ENCODE results near the gene SLC30A1. TPM values are rescaled to one million over a fixed set of nuclear protein-coding genes. Genes with fewer than 3 reads are reported as not detected.
"Not testable (repeated sequence)": the region's sequence is repeated elsewhere in the genome, so short reads cannot be mapped to it uniquely, and the experiment has no call there.

The SLC30A1 gene
- total RNA-seq, 1 donor from 2014 or later: 18.2 TPM

- no peaks in the 10 kb centered on the region for H3K27me3 Mint-ChIP-seq (ENCODE audit: low read depth)
- no peak for DNase-seq (ENCODE audit: low spot score)
- H3K27ac Mint-ChIP-seq (ENCODE audit: unreplicated experiment): no peak overlapping the region
- peaks cover 12% of the 10 kb centered on the region for H3K4me1 Mint-ChIP-seq (ENCODE audit: low read depth)
- H3K4me3 Mint-ChIP-seq (ENCODE audit: unreplicated experiment): no peak overlapping the region
- peaks cover 2% of the 10 kb centered on the region for H3K36me3 Mint-ChIP-seq (ENCODE audit: low read depth)
- H3K9me3 Mint-ChIP-seq (ENCODE audit: low read depth): peaks cover 7% of the 10 kb centered on the region
- no peak for TF ChIP-seq CTCF (IDR thresholded peaks at IDR 0.05)
Observed at GRCh38 chr1:211541720-211542477, 37.1 kb downstream of the SLC30A1 start.

GRCh38 chr1:211541278-211541677, 37.7 kb downstream of the SLC30A1 start:
- peaks cover 2% of the 10 kb centered on the region for H3K36me3 Mint-ChIP-seq (ENCODE audit: low read depth)
- peaks cover 7% of the 10 kb centered on the region for H3K9me3 Mint-ChIP-seq (ENCODE audit: low read depth)
- H3K27ac Mint-ChIP-seq (ENCODE audit: unreplicated experiment): no peak overlapping the region
- peaks cover 12% of the 10 kb centered on the region for H3K4me1 Mint-ChIP-seq (ENCODE audit: low read depth)
- no peak for DNase-seq (ENCODE audit: low spot score)
- H3K4me3 Mint-ChIP-seq (ENCODE audit: unreplicated experiment): no peak overlapping the region
- no peak for TF ChIP-seq CTCF (IDR thresholded peaks at IDR 0.05)
- no peaks in the 10 kb centered on the region for H3K27me3 Mint-ChIP-seq (ENCODE audit: low read depth)

- not testable (repeated sequence) for DNase-seq (ENCODE audit: low spot score); H3K27me3 Mint-ChIP-seq (ENCODE audit: low read depth); H3K9me3 Mint-ChIP-seq (ENCODE audit: low read depth); H3K4me3 Mint-ChIP-seq (ENCODE audit: unreplicated experiment); H3K27ac Mint-ChIP-seq (ENCODE audit: unreplicated experiment); H3K36me3 Mint-ChIP-seq (ENCODE audit: low read depth)
- H3K4me1 Mint-ChIP-seq (ENCODE audit: low read depth): peaks cover 12% of the 10 kb centered on the region
Observed at GRCh38 chr1:211540824-211541223, 38.1 kb downstream of the SLC30A1 start.

GRCh38 chr1:211538287-211538686, 40.7 kb downstream of the SLC30A1 start:
- H3K27me3 Mint-ChIP-seq (ENCODE audit: low read depth): no peaks in the 10 kb centered on the region
- no peak overlapping the region for H3K27ac Mint-ChIP-seq (ENCODE audit: unreplicated experiment)

GRCh38 chr1:211537253-211537652, 41.7 kb downstream of the SLC30A1 start:
- Mint-ChIP-seq H3K4me3 (ENCODE audit: unreplicated experiment) (no peak overlapping the region), H3K27me3 (ENCODE audit: low read depth) (no peaks in the 10 kb centered on the region), H3K9me3 (ENCODE audit: low read depth) (peaks cover 7% of the 10 kb centered on the region), H3K4me1 (ENCODE audit: low read depth) (peaks cover 11% of the 10 kb centered on the region), H3K27ac (ENCODE audit: unreplicated experiment) (no peak overlapping the region), H3K36me3 (ENCODE audit: low read depth) (peaks cover 2% of the 10 kb centered on the region)
- DNase-seq (ENCODE audit: low spot score): no peak
- no peak for TF ChIP-seq CTCF (IDR thresholded peaks at IDR 0.05)

More at GRCh38 chr1:211538287-211538686, 40.7 kb downstream of the SLC30A1 start:
- no peak overlapping the region for H3K4me3 Mint-ChIP-seq (ENCODE audit: unreplicated experiment)
- H3K36me3 Mint-ChIP-seq (ENCODE audit: low read depth): peaks cover 2% of the 10 kb centered on the region
- H3K9me3 Mint-ChIP-seq (ENCODE audit: low read depth): peaks cover 7% of the 10 kb centered on the region
- no peak for DNase-seq (ENCODE audit: low spot score)
- peaks cover 12% of the 10 kb centered on the region for H3K4me1 Mint-ChIP-seq (ENCODE audit: low read depth)
- no peak for TF ChIP-seq CTCF (IDR thresholded peaks at IDR 0.05)

- Mint-ChIP-seq H3K4me1 (ENCODE audit: low read depth) (peaks cover 5% of the 10 kb centered on the region), H3K9me3 (ENCODE audit: low read depth) (peaks cover 7% of the 10 kb centered on the region), H3K36me3 (ENCODE audit: low read depth) (peaks cover 2% of the 10 kb centered on the region), H3K27ac (ENCODE audit: unreplicated experiment) (no peak overlapping the region), H3K4me3 (ENCODE audit: unreplicated experiment) (no peak overlapping the region), H3K27me3 (ENCODE audit: low read depth) (no peaks in the 10 kb centered on the region)
- no peak for TF ChIP-seq CTCF (IDR thresholded peaks at IDR 0.05)
- DNase-seq (ENCODE audit: low spot score): no peak
Observed at GRCh38 chr1:211536606-211537005, 42.4 kb downstream of the SLC30A1 start.

Data from chondrocyte (in vitro differentiated cells).